HG02588 (cell line): ENCODE results near the gene CSRP2.
A peak's percentile ranks its signal among the peaks of the same experiment; 100 is the strongest.

Source experiments
- ATAC-seq: cut with Tn5 transposase; IDR thresholded peaks from one replicate; pipeline ENCODE4 v1.9.1; 2021; ENCODE audit warnings: mild to moderate bottlenecking, moderate library complexity; ENCODE audit not compliant: unreplicated experiment

Gene CSRP2

GRCh38 chr12:76895796-76896195 is 17.0 kb upstream of the CSRP2 start:
- ATAC-seq: no peak

- ATAC-seq: no peak
Observed at GRCh38 chr12:76891609-76892008, 12.8 kb upstream of the CSRP2 start.

GRCh38 chr12:76890151-76891143 is 11.6 kb upstream of the CSRP2 start:
- no peak for ATAC-seq

- ATAC-seq: no peak
Observed at GRCh38 chr12:76888775-76889174, 10.0 kb upstream of the CSRP2 start.

- ATAC-seq: no peak
Observed at GRCh38 chr12:76883811-76884210, 5.0 kb upstream of the CSRP2 start.

- ATAC-seq: no peak
Observed at GRCh38 chr12:76883151-76883550, 4.3 kb upstream of the CSRP2 start.

GRCh38 chr12:76882367-76882766 is 3.5 kb upstream of the CSRP2 start:
- ATAC-seq: no peak

- no peak for ATAC-seq
Observed at GRCh38 chr12:76881142-76881541, 2.3 kb upstream of the CSRP2 start.

GRCh38 chr12:76880519-76881023 is 1.8 kb upstream of the CSRP2 start:
- ATAC-seq: no peak

GRCh38 chr12:76879710-76880518 is 1.1 kb upstream of the CSRP2 start:
- no peak for ATAC-seq

- peak; percentile 29 for ATAC-seq
Observed at GRCh38 chr12:76878099-76878898, 520 bp downstream of the CSRP2 start.

- ATAC-seq: no peak
Observed at GRCh38 chr12:76876696-76877229, 2.1 kb downstream of the CSRP2 start.

GRCh38 chr12:76874491-76875190 is 4.2 kb downstream of the CSRP2 start:
- ATAC-seq: no peak

- no peak for ATAC-seq
Observed at GRCh38 chr12:76874027-76874426, 4.8 kb downstream of the CSRP2 start.

GRCh38 chr12:76872415-76872814 is 6.4 kb downstream of the CSRP2 start:
- no peak for ATAC-seq

GRCh38 chr12:76871742-76872141 is 7.1 kb downstream of the CSRP2 start:
- no peak for ATAC-seq

- no peak for ATAC-seq
Observed at GRCh38 chr12:76871082-76871481, 7.7 kb downstream of the CSRP2 start.

- ATAC-seq: peak; percentile 42
Observed at GRCh38 chr12:76866726-76867125, 12.1 kb downstream of the CSRP2 start.

GRCh38 chr12:76866151-76866567 is 12.7 kb downstream of the CSRP2 start:
- no peak for ATAC-seq
